Calu3 (cell line): ENCODE results near the gene HBEGF. TPM values are rescaled to one million over a fixed set of nuclear protein-coding genes. Genes with fewer than 3 reads are reported as not detected.

Experiments used
- BruUV-seq: library from RNA; stranded (reverse); fragments of 400-500 nt; replicated peaks from 2 replicates; lab custom pipeline; 2021; lab: Mats Ljungman, UMichigan
- CTCF ChIA-PET: fragments of 300-600 bp; sonication (Branson Sonifier 250); formaldehyde crosslinking; loops from one replicate; lab custom pipeline; 2022; ENCODE audit warnings: antibody characterized with exemption; lab: Charles Lee
- DNase-seq: peaks from one replicate; pipeline ENCODE4 v3.0.0; 2022
- H3K27ac Mint-ChIP-seq: one replicate; pipeline ENCODE4 v1.8.0; 2022; ENCODE audit warnings: mixed read lengths; ENCODE audit not compliant: unreplicated experiment
- H3K27me3 Mint-ChIP-seq: one replicate; pipeline ENCODE4 v1.8.0; 2022; ENCODE audit warnings: mixed read lengths; ENCODE audit not compliant: unreplicated experiment
- H3K36me3 Mint-ChIP-seq: one replicate; pipeline ENCODE4 v1.8.0; 2022; ENCODE audit warnings: mild to moderate bottlenecking, moderate library complexity, mixed read lengths; ENCODE audit not compliant: insufficient read depth, unreplicated experiment
- H3K4me1 Mint-ChIP-seq: one replicate; pipeline ENCODE4 v1.8.0; 2022; ENCODE audit warnings: mild to moderate bottlenecking, low read depth, mixed read lengths; ENCODE audit not compliant: unreplicated experiment
- H3K4me3 Mint-ChIP-seq: one replicate; pipeline ENCODE4 v1.8.0; 2022; ENCODE audit warnings: mild to moderate bottlenecking, low read depth, moderate library complexity, mixed read lengths; ENCODE audit not compliant: unreplicated experiment
- H3K9me3 Mint-ChIP-seq: one replicate; pipeline ENCODE4 v1.8.0; 2022; ENCODE audit warnings: low read depth, mixed read lengths; ENCODE audit not compliant: unreplicated experiment
- intact Hi-C: fragments of 100-400 bp; cut with micrococcal nuclease; formaldehyde crosslinking; loops from one replicate; pipeline ENCODE4 v1.10.0; 2022; ENCODE audit not compliant: unreplicated experiment
- total RNA-seq: library from RNA; stranded (reverse); gene quantifications from 2 replicates; pipeline ENCODE4 v1.2.3, GENCODE V29; 2022
- TF ChIP-seq, protein P1 (sequence below): fragments of 200-600 bp; IDR thresholded peaks from one replicate; pipeline ENCODE4 v1.8.0; 2022; ENCODE audit warnings: antibody characterized with exemption; ENCODE audit not compliant: unreplicated experiment

HBEGF gene
- total RNA-seq, 1 experiment from 2014 or later, result 7.2 TPM

DNA sequence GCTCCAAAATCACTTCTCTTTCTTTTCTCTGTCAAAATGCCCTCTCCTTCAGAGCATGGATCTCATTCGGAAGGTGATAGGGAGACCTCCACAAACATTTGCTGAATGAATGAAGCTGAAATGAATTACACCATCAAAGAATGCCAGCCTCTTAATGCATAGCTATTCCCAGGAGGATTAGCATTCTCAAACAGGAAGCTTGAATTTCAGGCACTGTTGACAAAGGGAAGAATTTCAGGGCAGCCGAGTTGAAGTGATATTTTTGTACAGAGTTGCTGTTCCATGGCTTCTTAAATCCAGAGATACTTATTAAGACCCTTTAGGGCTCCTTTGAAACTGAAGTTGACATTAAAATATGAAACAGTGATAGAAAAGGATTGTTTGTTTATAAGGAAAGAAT lies 18.8 kb downstream of the HBEGF start:
- intact Hi-C loops, result no loop called here
- no TSS peak for BruUV-seq
- no peaks in the 10 kb centered on the region for H3K9me3 Mint-ChIP-seq
- no peak overlapping the region for H3K27ac Mint-ChIP-seq
- H3K4me1 Mint-ChIP-seq, result peaks cover 18% of the 10 kb centered on the region
- H3K27me3 Mint-ChIP-seq, result no peaks in the 10 kb centered on the region
- peaks cover 4% of the 10 kb centered on the region for H3K36me3 Mint-ChIP-seq
- TF ChIP-seq, protein P1, sequence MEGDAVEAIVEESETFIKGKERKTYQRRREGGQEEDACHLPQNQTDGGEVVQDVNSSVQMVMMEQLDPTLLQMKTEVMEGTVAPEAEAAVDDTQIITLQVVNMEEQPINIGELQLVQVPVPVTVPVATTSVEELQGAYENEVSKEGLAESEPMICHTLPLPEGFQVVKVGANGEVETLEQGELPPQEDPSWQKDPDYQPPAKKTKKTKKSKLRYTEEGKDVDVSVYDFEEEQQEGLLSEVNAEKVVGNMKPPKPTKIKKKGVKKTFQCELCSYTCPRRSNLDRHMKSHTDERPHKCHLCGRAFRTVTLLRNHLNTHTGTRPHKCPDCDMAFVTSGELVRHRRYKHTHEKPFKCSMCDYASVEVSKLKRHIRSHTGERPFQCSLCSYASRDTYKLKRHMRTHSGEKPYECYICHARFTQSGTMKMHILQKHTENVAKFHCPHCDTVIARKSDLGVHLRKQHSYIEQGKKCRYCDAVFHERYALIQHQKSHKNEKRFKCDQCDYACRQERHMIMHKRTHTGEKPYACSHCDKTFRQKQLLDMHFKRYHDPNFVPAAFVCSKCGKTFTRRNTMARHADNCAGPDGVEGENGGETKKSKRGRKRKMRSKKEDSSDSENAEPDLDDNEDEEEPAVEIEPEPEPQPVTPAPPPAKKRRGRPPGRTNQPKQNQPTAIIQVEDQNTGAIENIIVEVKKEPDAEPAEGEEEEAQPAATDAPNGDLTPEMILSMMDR, result no peak
- no peak for DNase-seq
- no peak overlapping the region for H3K4me3 Mint-ChIP-seq
- CTCF ChIA-PET, result interaction anchor here (0.5 to 1.8 kb wide), 4 partner anchors 19 to 83 kb away, joined by 3 to 6 read pairs (median 4); partner anchors contain the start of gene HBEGF

DNA sequence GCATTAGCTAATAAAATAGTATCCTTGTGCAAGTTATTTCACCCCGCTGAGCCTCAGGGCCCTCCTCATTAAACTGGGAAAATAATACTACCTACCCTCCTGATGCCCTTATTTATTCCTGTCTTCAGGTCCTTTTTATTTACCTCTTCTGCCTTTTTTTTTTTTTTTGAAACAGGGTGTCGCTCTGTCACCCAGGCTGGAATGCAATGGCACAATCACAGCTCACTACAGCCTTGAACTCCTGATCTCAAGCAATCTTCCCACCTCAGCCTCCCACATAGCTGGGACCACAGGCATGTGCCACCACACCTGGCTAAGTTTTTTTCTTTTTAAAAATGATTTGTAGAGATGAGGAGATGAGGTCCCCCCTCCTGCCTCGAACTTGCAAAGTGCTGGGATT lies 20.9 kb downstream of the HBEGF start:
- intact Hi-C loops, result no loop called here

DNA sequence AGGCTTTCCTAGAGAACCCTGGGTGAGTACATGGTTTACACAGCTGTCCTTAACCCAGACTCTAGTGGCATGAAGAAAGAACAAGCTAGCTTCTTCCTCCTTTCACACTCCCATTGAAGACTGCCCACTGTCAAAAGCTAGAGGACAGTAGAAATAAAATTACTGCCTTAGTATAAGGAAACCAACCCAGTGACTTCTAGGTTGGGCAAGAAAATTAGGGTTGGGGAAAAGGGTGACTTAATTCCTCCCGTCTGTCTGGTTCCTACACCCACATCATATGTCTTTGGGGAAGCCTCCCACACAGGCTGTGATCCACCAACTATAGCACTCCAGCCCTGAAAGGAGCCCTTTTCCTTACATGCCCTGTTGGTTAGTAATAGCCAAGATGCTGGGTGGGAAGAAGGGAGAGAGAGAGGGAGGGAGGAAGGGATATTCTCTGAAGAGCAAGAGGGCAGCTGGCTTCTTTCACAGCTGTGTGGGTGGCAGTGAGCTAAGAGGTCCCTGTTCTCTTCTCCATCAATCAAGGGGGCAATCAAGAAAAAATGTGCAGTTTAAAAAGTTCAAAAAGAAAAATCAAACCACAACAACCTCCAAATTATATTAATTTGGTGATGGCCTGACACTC lies 21.7 kb downstream of the HBEGF start:
- H3K27me3 Mint-ChIP-seq, result no peaks in the 10 kb centered on the region
- H3K4me1 Mint-ChIP-seq, result peaks cover 30% of the 10 kb centered on the region
- TF ChIP-seq, protein P1, result no peak
- DNase-seq, result no peak
- H3K4me3 Mint-ChIP-seq, result no peak overlapping the region
- H3K27ac Mint-ChIP-seq, result no peak overlapping the region
- CTCF ChIA-PET, result no interaction called here
- intact Hi-C loops, result no loop called here
- BruUV-seq, result no TSS peak
- H3K36me3 Mint-ChIP-seq, result peaks cover 7% of the 10 kb centered on the region
- no peaks in the 10 kb centered on the region for H3K9me3 Mint-ChIP-seq

More for the DNA sequence above, 20.9 kb downstream of the HBEGF start:
- Mint-ChIP-seq H3K4me3 (no peak overlapping the region), H3K27ac (no peak overlapping the region), H3K9me3 (no peaks in the 10 kb centered on the region), H3K27me3 (no peaks in the 10 kb centered on the region), H3K4me1 (peaks cover 30% of the 10 kb centered on the region), H3K36me3 (peaks cover 7% of the 10 kb centered on the region)
- TF ChIP-seq, protein P1, result no peak
- CTCF ChIA-PET, result no interaction called here
- no TSS peak for BruUV-seq
- DNase-seq, result no peak

DNA sequence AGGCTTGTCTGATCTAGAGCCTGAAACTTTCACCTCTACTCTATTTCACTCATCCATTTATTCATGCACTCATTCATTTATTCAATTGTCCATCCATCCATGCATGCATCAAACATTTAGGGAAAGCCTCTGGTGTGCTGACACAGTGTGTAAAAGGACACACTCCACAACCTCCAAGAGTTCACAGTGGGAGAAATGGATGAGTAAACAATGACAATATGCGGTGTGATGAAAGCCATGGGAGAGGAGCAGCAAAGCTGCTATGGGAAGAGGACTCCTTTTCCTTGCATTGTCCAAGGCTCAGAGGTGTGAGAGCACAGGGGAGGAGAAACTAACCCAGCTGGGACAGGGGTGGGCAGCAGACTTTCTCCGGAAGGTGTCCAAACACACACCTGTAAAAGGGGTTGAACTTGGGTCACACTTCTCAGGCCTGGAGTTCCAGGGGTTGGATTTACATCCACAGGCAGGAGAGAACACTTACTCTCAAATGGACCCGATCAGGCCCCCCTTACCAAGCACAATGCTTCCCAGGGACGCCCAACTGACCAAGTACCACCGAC lies 22.3 kb downstream of the HBEGF start:
- no peaks in the 10 kb centered on the region for H3K27me3 Mint-ChIP-seq
- no peaks in the 10 kb centered on the region for H3K9me3 Mint-ChIP-seq
- intact Hi-C loops, result no loop called here
- BruUV-seq, result no TSS peak
- DNase-seq, result no peak
- H3K27ac Mint-ChIP-seq, result no peak overlapping the region
- H3K36me3 Mint-ChIP-seq, result peaks cover 7% of the 10 kb centered on the region
- H3K4me1 Mint-ChIP-seq, result peaks cover 33% of the 10 kb centered on the region
- H3K4me3 Mint-ChIP-seq, result no peak overlapping the region
- CTCF ChIA-PET, result interaction anchor here (3.0 kb wide), 1 partner anchor 22 kb away, joined by 18 read pairs; the partner anchor contains the start of gene HBEGF
- TF ChIP-seq, protein P1, result no peak
